GM18867 (cell line): ENCODE results near the gene LTA4H.
"Not testable (repeated sequence)": the region's sequence is repeated elsewhere in the genome, so short reads cannot be mapped to it uniquely, and the experiment has no call there.

Experiments
- ATAC-seq: cut with Tn5 transposase; IDR thresholded peaks from one replicate; pipeline ENCODE4 v1.9.1; 2021; ENCODE audit warnings: mild to moderate bottlenecking, moderate library complexity; ENCODE audit not compliant: unreplicated experiment

Gene LTA4H

DNA sequence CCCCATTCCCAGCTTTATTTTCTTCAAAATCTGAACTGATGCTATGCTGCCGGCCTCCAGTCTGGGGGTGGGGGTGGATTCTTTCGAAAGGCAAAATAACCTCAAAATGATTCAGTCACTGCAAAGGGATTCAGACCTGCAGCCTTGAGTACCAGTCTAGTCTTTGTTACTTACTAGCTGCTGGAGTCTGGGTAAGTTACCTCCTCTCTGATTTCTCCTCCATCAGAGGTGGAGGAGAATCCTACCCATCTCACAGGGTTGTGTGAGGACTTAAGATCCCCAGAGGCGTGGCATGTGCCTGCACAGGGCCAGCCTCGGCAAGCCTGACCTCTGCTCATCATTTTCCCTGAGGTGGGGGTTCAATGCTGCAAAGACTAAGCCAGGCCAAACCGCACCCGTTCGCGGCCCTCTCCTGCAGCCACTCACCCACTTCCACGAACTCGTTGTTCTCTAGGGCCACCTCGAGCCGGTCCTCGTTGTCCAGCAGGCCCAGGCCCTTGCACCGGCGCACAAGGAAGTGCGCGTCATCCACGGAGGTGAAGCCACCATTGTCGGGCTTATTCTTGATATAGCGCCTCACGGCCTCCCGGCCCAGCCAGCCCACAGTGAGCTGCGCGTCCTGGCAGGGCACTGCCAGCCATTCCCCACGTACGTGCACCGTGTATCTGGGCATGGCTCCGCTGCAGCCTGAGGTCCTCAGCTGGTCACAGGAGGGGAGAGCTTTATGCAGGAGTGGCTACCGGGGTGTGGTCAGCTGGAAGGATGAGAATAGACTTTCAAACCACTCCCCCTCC, 40.0 kb downstream of the LTA4H start:
- no peak for ATAC-seq

DNA sequence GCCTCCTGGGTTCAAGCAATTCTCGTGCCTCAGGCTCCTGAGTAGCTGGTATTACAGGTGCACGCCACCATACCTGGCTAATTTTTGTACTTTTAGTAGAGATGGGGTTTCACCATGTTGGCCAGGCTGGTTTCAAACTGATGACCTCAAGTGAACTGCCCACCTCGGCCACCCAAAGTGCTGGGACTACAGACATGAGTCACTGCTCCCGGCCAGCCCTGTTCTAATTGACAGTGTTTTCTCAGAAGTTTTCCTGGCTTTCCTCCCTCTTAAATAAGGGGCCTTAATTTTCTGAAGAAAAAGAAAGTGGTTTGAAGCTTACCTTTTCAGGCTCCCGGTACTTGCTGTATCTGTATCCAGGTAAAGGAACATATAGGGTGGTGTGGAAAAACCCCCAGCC, 40.9 kb downstream of the LTA4H start:
- no peak for ATAC-seq

DNA sequence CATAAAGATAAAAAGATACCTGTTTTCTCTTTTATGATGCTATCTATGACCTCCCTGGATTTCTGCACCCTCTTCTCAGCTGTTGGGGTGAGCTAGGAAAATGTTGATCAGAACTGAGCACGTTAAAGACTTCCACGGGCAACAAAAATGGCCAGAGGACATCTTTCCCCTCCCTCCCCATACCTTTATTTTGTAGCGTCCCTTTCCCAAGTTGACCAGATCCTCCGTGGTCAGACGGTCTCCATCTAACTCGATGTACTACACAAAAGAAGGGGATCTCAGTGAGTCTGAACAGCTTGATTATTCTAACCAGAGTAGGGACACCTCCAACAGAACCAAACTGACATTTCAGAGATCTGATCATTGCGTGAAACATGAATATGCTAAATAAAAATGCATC, 41.5 kb downstream of the LTA4H start:
- no peak for ATAC-seq

DNA sequence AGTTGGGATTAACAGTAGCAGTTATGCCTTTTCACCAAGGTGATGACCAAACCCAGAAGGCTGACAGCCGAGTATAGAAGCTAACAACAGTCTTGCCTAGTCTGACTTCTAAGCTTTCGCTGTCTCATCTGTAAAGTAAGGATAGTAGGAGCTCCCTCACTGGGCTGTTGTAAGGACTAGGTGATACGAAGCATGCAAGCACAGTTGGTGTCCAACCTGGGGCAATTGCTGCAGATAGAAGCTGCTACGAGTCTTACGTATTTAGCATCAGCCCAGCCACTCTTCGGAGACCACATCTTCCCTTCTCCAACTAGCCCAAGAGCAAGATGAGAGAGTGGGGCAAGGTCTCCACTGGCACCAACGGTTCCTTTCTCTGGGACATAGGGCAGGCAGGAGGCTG, 45.3 kb downstream of the LTA4H start:
- ATAC-seq, result no peak

GRCh38 chr12:95989504-95990123, 45.8 kb downstream of the LTA4H start:
- no peak for ATAC-seq

DNA sequence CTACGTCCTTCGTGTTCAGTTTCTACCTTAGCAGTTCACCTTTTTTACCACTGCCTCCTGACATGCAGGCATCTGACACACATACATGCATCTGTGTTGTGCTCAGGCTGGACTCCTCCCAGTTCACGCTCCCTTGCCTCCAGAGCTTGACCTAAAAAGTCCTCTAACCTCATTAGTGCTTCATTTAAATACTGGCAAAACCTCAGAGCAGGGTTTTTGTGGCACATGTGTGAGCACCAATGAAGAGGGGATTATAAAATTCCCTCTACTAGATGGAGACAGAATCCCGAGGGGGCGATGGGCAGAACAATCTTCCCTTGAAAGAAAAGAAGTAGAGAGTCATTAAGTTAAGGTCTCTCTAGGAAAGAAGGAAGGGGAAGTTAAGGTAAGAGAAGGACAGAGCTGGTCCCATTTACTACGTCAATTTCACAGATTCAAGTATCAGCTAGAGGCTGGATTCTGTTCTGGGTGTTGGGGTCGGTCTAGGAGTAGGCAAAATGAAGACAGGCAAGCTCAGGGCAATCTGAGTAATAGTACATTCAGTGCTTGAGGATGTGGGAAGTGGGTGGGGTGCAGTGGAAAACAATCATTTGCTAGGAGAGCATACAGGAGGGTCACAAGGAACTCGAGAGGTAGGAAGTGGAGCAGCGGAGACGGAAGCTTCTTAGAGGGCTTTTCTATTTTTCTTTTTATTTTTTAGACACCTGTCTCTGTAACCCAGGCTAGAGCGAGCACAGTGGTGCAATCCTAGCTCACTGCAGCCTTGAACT, 46.7 kb downstream of the LTA4H start:
- no peak for ATAC-seq

DNA sequence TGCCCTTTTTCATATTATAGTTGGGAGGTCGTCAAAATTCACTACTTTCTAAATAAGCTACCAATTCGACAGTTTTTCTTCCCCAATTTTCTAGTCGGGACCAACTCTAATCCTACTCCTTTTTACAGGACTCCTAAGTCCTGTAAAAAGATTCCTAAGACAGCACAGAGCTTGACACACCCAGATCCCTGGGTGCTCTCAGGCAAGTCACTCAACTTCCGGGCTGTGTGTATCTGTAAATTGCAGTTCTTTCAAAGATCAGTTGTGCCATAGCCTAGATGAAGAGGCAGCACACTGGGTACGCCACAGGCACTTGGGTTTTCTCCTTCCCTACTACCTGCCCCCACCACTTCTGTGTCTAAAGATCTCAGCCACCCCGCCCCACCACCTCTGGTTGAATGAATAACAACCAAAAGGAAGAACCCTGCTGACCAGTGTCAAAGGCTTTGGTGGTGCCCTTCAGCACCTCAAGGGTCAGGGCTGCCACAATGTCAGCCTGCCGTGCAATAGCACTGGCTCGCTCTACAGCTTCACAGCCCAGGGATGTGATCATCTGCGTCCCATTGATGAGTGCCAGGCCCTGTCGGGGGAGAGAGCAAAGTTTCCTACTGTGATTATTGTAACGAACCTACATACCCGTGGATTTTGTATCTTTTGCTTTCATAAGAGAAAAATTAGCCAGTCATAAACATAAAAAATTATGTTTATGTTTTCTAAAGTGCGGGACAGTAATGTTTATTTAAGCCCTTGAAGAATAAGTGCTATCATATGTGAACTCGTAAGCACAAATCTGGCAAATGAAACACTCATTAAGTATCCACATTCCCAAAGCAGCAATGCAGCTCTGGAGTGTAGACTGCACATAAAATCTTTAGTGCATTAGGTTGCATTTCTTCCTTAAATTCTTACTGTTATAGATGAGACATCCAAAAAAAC, 48.5 kb downstream of the LTA4H start:
- ATAC-seq, result no peak

GRCh38 chr12:95984682-95985081, 50.7 kb downstream of the LTA4H start:
- no peak for ATAC-seq

- no peak for ATAC-seq
These were observed 52.8 kb downstream of the LTA4H start for GRCh38 chr12:95982602-95983001.

DNA sequence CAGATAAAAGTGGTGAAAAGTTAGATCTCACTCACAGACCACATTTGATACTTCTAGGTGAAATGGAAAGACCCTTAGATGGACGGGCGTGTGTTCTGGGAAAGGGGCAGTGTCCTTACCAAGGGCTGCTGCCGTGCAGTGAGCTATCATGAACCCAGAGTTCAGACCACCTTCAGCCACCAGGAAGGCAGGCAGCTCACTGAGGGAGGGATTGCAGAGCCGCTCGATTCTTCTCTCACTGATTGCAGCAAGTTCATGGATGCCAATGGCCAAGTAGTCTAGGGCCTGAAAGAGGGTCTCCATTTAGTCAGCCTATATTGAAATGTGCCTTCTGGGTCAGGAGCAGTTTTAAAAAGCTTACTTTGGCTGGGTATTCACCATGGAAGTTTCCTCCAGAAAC, 55.0 kb downstream of the LTA4H start:
- ATAC-seq, result no peak

DNA sequence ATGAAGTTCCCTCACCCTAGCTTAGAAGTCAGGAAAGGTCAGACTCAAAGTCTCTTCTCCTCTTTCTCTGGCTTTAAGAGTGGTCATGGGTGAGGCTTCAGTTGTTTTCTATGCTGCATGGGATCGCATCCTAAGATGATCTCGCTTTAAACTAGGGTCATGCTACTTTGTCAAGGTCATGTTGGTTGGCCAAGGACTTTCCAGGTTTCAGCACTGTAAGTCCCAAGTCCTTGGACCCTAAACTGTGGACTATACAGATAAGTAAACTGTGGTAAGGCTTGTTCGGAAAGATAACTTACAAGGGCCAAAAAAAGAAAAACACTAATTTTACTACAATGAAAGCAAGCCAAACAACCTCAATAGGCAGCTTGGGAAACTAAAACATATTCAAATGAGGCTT, 56.6 kb downstream of the LTA4H start:
- no peak for ATAC-seq

- no peak for ATAC-seq
These were observed 57.0 kb downstream of the LTA4H start for GRCh38 chr12:95978351-95978750.

- no peak for ATAC-seq
These were observed 57.6 kb downstream of the LTA4H start for GRCh38 chr12:95977764-95978305.

DNA sequence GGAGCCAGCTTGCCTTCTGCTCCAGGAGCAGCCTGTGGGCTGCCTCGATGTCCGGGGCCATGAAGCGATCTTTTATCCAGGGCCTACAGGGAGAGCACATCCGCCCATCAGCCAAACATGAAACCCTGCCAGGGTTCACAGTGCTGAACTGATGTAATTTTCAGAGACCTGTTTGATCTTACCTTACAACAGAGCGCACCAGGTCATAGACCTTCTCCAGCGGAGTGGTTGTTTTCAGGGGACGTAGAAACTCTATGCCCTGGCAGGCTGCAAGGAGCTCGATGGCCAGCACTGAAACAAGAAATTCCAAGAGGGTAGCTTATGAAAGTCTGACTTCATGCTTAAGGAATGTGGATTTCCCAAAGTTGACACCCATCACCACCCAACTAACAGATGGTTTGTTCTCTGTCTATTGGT, 59.0 kb downstream of the LTA4H start:
- no peak for ATAC-seq

- ATAC-seq, result no peak
These were observed 59.9 kb downstream of the LTA4H start for GRCh38 chr12:95975491-95975890.

GRCh38 chr12:95974358-95974757, 61.0 kb downstream of the LTA4H start:
- ATAC-seq, result no peak

DNA sequence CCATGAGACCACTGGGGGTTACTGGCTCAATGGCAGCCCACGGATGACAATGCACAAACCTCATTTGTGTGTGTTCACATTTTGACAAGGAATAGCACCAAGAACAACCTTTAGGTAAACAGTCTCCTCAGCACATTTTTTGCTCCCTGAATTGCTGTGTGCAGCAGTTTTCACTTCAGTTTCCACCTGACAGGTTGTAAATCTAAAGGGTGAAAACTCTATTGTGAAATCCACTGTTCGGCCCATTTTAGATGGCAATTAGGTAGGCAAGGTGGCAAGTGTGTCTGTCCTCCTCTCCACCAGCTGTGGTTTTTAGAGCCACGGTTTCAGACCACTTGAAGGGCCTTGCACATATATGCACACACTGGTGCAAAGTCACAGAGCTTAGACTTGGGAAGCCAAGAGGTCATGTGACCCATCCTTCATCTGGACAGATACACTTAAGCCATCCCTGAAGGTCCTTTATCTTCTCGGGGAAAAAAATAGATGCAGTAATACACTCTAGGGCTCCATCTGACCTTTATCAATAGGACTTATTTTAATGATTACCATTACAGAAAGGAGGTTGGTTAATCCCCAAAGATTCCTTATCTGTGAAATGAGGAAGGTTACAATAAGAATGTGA, 62.4 kb downstream of the LTA4H start:
- no peak for ATAC-seq

GRCh38 chr12:95970905-95971304, 64.5 kb downstream of the LTA4H start:
- no peak for ATAC-seq

DNA sequence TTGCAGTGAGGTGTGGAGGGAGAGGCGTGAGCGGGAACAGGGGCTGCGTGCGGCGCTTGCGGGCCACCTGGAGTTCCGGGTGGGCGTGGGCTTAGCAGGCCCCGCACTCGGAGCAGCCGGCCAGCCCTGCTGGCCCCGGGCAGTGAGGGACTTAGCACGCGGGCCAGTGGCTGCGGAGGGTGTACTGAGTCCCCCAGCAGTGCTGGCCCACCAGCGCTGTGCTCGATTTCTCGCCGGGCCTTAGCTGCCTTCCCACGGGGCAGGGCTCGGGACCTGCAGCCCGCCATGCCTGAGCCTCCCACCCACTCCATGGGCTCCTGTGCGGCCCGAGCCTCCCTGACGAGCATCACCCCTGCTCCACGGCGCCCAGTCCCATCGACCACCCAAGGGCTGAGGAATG, 66.3 kb downstream of the LTA4H start:
- ATAC-seq, result not testable (repeated sequence)

GRCh38 chr12:95967301-95967700, 68.1 kb downstream of the LTA4H start:
- no peak for ATAC-seq
